Middle frontal gyrus (tissue), 1 donor: ENCODE measurements around the gene MPV17.
"Not testable (repeated sequence)": the region's sequence is repeated elsewhere in the genome, so short reads cannot be mapped to it uniquely, and the experiment has no call there.

Source experiments
- DNase-seq: peaks from one replicate; pipeline ENCODE4 v3.0.0-alpha.2; 2015; ENCODE audit warnings: low spot score; ENCODE audit errors: extremely low spot score

MPV17 gene

GRCh38 chr2:27268296-27268695, 54.6 kb downstream of the MPV17 start:
- DNase-seq: not testable (repeated sequence)

DNA sequence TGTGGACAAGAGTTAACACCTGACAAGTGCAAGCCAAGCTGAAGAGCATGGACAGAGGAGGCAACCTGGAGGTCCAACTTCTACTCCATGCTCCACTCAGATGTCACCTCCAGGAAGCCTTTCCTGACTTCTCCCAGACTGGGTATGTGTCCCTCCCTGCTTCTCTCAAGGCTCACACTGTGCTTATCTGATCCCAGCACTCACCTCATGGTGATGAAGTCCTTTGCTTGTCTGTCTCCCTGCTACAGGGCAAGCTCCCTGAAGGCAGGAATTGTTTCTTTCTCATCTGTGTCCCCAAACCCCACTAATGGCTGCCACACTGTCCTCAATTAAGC, 57.4 kb downstream of the MPV17 start:
- no peak for DNase-seq

DNA sequence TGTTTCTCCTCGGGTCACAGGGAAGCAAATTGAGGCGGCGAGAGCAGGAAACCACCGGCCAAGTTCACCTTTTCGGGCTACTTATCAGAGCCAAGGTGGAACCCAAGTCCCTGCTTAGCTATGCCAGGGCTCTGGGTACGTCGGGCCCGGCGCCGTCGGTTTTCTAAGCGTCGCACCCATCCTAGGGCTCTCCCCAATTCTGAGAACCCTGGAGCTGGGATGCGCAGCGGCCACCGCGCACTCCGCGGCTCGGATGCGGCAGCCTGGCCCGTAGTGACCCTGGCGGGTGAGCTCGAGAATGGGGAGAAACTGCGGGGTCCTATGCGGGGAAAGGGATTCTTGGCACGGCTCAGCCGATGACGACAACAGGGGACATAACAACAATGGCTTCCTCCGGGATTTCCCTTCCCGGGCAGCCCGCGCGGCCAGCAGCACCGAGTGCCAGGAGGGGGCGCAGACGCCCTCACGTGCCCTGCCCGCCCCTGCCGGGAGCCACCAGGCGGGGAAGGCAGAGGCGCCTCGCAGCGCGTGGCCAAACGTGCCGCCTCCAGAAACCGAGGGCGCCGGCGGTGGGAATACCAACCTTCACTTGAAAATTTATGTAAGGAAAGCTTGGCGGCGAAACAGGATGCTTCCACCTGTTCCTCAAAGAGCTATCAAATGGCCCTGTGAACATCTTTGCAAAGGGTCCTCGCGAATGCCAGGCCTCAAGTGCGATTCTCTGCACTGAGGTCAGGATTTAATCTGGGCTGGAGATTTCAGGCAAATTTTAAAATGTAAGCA, 58.0 kb downstream of the MPV17 start:
- no peak for DNase-seq

- no peak for DNase-seq
Measured at GRCh38 chr2:27264253-27264752, 58.6 kb downstream of the MPV17 start.

DNA sequence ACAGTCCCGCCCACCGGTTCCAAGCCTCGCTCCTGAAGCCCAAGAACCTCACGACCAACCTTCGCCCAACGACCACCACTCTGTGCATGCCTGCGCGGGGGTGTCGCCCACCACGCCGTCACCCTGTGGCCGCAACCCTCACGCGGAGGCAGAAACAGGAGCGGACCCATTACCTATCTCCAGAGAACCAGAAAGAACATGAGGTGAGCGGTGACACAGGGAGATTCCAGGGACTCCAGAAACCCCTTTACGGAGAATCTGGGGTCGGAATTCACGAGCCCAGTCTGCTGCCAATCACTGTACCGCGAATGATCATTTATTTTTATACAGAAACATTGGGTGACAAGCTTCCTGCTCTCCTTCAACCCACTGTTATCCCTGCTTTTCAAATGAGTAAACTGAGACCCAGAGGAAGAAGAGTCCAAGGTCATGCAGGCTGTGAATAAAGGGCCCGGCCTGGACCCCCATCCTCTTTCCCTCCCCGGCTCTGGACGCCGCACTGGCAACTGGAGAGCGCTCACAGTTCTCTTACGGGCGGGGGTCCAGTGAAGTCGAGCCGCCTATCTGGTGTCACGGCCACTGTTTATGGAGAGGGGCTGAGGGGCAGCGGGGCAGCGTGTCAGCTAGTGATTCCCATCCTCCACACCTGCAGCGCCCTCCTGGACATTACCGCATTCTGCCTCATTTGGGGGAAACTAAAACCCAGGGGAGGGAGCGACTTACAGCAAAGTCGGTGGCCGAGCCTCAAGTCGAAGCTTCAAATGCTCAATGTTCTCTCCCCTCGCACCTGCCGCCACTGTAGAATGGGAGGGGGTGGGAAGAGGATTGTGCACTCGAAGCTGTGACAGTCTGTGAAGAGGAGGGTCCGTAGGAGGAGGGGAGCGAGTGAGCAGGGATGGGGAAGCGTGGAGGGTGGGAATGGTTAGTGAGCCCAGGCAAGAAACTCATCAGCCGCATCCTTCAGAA, 59.3 kb downstream of the MPV17 start:
- no peak for DNase-seq

DNA sequence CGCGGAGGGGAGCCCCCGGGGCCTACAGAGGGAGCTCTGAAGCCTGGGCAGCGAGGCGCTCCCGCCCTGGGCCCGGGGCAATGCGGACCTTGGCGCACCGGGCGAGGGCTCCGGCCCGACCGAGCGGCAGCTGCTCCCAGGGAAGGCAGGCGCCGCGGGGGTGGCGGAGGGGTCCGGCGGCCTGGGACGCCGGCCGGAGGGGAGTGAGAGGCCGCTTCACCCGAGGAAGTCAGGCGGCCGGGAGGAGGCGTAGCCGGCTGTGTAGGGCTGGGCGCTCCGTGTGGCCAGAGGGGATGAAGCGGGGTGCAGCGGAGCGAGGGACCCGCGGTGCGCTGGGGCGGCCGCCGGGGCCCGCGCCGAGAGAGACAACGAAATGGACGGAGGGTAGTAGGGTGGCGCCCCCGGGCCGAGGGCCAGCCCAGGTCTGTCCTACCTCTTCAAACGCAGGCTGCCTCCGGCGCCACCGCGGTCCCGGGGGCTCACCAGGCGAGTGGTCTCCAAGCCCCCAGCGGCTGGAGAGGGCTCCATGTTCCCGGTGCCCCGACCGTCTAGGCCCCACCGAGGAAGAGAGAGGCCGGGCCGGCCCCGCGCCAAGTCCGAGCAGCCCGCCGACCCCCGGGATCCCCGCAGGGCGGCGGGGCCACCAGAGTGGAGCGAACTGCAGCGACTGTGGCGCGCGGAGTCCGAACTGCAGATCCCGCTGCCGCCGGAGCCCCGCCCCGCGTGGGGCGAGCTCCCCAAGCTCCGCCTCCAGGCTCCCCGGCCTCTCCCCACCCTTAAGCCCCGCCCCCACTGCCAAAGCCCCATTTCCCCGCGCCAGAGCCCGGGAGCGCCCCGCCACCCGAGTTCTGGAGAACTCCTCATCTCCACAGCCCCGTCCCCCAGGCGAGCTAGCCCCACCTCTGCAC, 60.3 kb downstream of the MPV17 start, which contains the start of gene SLC30A3:
TSS of gene SLC30A3 (minus strand) at position 669 of the 908 bp plus-strand sequence. CDS start at position 528, 141 bp downstream.
- peak; percentile 58 for DNase-seq

- no peak for DNase-seq
Measured at GRCh38 chr2:27261926-27262298, 61.0 kb downstream of the MPV17 start.

- no peak for DNase-seq
Measured at GRCh38 chr2:27261241-27261925, 61.5 kb downstream of the MPV17 start.
